Measurements from ENCODE around the gene SPAG4.

The SPAG4 gene

DNA sequence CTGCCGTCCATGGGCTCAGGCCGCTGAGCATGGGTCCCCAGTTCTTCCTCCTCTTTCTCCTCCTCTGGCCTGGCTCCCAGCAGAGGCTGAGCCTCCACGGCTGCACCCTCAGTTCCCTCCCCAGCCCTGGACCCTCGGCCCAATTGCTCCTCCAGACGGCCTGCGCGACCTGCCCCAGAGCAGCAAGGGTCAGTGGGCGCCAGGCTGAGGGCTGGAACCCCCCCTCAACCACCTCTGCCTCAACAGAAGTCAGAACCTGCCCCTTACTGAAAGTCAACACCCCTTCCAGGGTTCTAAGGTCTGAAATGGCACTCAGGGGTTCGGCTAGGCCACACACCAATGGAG lies 15.9 kb upstream of the SPAG4 start:
- no peak for DNase-seq (ENCODE audit: low read depth in 2 of 2)

DNA sequence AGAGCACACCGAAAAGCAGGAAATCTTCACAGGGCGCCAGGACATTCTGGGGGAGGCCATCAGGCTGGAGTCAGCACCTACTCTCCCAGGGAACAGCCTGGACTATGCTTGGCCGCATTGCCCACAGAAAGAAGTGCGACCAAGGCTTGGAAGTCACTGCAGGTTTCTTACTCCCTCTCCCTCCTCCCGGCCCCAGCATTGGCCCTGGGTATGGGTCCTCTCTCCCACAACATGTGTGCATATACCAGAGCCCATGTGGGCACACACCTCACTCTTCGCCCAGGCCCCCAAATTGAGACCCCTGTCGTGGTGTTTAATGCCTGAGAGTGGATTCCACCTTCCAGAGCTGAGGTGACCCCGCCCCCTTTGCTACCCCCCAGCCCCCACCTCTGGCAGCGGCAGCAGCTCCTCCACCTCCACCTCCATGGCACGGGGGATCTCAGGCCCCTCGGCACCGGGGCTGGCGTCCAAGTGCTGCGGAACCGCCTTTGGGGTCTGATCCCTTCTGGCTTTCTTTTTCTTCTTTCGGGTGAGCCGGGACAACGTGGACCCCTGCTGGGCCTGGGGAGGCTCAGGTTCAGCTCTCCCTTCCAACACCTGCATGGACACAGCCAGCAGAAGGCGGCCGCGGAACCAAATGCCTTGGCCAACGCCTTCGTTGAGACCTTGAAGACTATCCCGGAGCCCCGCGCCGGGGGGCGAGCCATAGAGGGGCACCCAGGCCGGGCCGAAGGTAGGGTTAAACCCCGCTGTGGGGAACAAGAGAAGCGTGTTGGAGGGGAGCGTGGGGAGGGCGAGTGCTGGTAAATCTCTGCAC lies 15.2 kb upstream of the SPAG4 start:
- no peak for DNase-seq (ENCODE audit: low read depth in 2 of 2)

DNA sequence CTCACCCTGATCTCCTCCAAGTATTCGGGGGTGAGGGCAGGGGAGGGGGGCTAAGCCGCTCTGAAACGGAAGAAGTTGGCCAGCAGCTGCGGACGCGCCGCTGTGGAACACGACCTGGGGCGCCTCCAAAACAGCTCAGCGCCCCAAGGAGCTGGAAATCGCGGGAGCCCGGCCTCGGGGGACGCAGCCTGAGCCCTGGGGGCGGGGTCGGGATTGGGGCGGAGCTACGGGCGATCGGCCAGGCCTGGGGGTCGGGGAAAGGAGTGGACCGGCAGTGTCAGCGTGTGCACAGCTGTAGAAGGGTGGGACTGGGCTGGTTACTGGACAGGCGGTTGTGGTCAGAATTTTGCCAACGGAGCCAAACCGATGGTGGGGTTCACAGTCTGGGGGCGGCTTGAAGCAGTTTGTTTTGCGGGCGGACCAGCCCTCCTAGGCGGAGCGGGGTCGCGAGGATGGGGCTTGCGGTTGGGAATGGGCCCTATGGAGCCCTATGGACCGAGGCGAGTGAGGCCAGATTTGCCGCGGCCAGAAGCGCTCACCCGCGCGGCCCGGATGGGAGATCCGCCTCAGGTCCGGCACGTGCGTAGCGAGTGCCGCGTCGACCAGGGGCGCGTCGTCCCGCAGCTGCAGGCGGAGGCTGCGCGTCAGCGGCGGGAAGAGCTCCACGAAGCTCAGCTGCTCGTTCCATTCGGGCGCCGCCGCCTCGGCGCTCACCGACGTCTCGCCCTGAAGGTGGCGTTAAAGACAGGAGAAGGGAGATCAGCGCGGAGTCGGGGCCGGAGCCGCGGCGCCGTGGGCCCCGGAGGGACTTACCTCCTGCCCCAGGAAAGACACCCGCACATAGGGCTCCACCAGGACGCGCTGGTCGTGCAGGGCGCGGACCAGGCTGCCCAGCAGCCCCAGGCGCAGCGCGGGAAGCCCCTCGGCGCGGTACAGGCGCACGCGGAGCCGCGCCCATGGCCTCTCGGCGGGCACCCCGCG lies 14.3 kb upstream of the SPAG4 start:
- DNase-seq (ENCODE audit: low read depth in 2 of 2) = peak; percentile 64 to 67

DNA sequence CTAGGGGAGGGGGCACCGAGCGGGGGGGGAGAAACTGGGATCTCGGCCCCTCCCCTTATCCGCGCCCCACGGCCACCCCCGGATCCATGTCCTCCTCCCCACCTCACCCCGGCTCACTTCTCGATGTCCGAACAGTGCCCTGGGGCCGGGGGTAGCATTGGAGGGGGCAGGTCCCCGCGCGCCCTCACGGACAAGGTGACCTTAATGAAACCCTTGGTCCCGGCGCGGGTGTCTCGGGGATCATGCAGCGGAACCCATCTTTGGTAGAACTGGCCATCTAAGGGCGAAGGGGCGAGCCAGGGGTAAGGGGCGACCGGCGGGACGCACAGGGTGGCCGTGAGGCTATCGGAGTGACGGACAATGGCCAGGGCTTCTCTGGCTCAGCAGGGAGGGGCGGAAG lies 13.6 kb upstream of the SPAG4 start:
- DNase-seq (ENCODE audit: low read depth in 2 of 2) = no peak

DNA sequence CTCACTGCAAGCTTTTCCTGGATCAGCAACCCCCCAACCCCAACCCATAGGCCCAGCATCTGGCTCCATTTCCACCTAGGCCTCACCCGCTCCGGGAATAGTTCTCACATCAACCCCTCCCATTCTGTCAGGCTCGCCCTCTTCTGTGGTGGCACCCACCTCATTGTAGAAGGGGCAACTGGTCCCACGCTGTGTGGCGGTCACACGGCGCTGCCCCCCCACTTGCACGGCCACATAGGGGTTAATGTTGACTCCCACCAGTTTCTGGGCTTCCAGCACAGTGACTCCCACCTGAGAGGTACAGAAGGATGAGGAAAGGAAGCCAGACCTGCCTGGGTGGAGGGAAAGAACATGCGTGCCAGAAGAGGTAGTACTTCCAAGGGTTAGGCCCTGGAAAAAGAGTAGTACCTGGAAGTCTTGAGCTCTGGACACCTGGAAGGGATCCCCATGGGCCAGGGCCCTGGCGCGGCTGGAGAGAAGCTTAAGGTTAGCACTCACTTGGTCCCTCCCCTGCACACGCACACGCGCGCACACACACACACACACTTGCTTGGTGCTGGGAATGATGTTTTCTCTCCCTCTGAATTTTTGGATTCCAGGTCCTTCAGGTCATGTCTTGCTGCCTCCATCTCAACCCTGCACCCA lies 12.7 kb upstream of the SPAG4 start:
- DNase-seq (ENCODE audit: low read depth in 2 of 2) = no peak

DNA sequence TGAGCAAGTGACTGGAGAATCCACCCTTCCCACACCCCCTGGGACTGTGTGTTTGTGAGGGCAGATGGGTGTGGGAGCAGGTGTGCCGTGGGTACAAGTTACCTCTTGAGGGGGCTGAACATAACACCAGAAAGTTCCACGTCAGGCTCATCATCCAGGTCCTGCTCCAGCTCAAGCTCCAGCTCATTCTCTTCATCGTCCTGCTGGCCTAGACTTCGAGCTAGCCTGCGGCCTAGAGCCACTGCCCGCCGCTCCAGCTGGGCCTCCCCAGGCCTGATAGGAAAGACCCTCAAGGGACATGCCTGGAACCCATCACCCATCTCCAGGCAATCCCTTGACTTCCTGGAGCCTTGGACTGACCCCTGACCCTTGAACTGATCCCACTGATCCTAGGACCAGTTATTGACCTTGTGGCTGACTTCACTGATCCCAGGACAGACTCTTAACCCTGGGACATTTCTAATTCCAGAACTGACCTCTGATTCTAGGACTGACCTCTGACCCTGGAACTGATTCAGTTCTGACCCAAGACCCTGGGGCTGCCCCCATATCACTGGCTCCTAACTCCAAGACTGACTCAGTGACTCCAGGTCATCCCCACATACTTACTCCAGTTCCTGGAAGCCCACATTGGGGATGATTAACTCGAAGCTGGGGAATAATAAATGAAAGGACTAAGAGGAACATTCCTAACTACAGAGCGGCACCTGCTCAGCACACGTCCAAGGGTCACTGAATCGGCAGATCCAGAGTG lies 11.8 kb upstream of the SPAG4 start:
- DNase-seq (ENCODE audit: low read depth in 2 of 2) = no peak

DNA sequence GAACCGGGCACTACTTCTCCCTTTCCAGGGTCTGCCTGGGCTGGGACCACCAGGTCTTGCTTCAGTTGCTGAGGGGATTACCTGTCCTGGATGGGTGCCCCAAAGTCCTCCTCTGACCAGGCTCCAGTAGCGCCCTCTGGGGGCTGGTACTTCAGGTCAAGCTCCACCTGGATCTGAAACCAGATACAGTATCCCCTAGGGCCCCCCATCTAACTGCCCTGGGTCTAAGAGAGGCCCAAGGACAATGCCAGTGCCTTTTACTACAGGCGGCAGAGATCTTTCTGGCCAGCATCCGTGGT lies 11.2 kb upstream of the SPAG4 start:
- no peak for DNase-seq (ENCODE audit: low read depth in 2 of 2)

DNA sequence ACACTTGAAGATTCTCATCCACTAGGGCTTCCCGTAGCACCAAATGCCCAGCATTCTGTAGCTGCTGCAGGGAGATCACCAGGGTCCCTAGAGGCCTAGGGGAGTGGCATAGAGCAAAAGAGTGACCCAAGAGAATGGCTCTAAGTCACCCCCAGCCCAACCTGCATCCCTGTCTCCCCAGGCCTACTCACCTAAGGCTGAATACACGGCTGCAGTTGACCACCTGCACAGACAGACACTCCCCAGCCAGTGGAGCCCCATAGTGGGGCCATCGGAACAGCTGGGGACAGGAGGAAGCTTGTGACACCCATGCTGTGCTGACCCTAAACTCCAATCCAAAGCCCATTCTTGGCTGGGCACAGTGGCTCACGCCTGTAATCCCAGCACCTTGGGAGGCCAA lies 9.5 kb upstream of the SPAG4 start:
- DNase-seq (ENCODE audit: low read depth in 2 of 2) = no peak

DNA sequence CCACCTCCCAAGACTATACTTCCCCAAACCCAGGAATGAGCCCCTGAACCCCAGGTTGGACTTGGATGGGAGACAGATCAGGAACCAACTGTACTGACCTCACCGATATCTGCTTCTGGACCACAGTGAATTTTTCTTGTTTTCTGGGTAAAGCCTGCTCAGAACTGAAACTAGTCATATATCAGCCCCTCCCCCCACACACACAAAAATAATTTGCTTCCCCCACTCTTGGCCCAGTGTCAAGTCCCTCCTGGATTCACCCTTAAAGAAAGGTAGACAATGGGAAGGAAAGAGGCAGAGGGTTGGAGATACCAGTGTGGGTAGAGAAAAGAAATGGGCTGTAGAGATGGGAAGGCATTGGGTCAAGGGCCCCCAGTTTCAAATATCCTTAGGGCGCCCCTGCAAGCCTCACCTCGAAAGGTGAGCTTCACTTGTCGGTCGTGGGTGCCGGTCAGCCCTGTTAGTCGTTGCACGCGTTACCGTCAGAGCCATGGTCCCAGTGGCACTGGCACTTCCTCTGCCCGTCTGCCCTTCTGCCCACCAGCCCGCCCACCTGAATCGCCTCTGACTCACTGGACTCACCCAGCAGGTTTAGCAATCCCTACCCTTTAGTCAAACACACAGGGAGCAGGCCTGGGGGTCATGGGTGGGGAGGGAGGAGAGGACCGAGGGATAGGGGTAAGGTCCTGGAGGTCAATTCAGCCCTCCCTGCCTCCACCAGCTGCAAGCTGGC lies 8.5 kb upstream of the SPAG4 start:
- DNase-seq (ENCODE audit: low read depth in 2 of 2) = no peak

DNA sequence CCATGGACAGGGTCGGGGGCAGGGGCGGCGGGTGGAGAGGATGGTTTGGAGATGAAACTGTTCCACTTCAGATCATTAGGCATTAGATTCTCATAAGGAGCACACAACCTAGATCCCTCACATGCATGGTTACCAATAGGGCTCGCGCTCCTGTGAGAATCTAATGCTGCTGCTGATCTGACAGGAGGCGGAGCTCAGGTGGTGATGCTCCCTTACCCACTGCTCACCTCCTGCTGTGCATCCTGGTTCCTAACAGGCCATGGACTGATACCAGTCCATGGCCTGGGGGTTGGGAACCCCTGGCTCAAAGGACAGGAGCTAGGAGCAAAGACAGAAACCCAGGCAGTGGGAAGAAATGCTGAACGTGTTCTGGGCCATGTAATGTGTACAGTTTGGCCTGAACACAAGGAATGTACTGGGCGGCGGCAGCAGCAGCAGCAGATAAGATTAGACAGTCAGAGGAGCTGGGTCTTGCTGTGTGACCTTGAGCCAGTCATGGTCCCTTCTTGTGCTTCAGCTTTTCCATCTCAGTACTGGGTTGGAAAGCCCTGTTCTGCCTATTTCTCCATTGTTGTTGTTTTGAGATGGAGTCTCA lies 4.7 kb upstream of the SPAG4 start:
- no peak for DNase-seq (ENCODE audit: low read depth in 2 of 2)

DNA sequence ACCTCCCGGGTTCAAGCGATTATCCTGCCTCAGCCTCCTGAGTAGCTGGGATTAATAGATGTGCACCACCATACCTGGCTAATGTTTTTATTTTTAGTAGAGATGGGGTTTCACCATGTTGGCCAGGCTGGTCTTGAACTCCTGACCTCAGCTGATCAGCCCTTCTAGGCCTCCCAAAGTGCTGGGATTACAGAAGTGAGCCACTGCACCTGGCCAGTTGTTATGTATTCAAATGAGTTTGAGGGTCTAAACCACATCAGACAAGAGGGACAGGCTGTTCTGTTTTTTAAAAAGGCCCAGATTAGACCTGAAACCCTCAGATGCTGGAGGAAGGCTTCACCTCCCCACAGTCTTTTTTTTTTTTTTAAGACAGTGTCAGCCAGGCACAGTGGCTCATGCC lies 4.1 kb upstream of the SPAG4 start:
- no peak for DNase-seq (ENCODE audit: low read depth in 2 of 2)

DNA sequence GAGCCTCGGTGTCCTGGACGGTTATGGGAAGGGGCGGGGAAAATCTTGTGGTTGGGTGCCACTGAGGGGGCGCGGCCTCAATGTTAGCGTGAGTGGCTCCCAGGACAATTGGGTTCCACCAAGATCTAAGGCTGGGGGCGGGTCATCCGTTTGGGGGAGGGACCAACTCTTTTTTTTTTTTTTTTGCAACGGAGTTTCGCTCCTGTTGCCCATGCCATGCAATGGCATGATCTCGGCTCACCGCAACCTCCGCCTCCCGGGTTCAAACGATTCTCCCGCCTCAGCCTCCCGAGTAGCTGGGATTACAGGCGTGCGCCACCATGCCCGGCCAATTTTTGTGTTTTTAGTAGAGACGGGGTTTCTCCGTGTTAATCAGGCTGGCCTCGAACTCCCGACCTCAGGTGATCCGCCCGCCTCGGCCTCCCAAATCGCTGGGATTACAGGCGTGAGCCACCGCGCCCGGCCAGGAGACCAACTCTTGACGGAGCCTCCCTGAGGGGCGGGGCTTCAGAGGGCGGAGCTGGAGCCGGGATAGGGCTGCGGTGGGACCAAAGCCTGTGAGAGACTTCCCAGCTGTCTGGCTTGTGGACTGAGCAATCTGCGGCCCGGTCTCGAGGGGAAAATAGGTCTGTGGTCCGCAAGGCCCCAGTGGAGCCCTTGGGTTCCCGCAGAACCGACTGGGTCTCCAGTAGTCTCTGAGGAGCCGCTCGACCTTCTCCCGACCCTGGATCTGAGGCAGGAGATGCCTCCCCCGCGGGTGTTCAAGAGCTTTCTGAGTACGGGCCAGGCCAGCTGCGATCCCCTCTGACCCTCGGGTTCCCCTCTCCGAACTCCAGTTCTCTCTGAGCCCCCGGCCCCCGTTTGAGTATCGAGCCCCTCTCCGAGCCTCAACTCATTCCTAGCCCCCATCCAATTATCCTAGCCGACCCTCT lies 1.1 kb downstream of the SPAG4 start:
- DNase-seq (ENCODE audit: low read depth in 2 of 2) = peak in 1 of 2 donors; percentile 53

DNA sequence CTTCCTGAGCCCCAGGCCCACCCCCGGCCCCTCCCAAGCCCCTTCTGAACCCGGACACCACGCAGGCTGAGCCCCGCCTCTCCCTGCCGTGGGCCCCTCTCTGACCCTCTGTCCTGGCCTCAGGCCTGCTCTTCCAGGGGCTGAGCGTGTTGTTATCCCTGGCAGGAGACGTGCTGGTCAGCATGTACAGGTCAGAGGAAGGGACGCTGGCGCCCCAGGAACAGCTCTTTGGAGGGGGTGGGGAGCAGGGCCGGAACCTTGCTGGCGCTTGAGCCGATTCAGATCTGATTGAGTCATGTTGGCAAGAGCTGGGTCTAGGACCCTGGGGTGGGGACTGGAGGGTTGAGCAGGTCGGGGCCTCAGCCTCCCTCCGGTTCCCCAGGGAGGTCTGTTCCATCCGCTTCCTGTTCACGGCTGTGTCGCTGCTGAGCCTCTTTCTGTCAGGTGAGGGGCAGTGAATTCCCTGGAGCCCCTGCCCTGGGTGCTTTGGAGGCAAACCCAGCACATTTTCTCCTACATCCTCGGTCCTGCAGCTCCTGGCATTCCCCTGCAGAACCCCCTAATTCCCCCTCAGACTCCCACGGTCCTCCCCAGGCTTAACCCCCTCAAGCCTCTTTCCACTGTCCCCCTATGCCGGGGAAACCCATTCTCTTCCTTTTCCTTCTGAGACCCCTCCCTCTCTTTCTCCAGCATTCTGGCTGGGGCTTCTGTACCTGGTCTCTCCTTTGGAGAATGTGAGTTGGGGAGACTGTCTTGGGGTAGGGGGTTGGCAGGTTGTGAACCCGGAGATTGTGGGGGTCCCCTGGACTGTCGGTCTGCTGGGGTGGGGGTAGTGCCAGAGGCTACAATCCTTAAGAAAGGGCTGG lies 2.0 kb downstream of the SPAG4 start:
- DNase-seq (ENCODE audit: low read depth in 2 of 2) = no peak

DNA sequence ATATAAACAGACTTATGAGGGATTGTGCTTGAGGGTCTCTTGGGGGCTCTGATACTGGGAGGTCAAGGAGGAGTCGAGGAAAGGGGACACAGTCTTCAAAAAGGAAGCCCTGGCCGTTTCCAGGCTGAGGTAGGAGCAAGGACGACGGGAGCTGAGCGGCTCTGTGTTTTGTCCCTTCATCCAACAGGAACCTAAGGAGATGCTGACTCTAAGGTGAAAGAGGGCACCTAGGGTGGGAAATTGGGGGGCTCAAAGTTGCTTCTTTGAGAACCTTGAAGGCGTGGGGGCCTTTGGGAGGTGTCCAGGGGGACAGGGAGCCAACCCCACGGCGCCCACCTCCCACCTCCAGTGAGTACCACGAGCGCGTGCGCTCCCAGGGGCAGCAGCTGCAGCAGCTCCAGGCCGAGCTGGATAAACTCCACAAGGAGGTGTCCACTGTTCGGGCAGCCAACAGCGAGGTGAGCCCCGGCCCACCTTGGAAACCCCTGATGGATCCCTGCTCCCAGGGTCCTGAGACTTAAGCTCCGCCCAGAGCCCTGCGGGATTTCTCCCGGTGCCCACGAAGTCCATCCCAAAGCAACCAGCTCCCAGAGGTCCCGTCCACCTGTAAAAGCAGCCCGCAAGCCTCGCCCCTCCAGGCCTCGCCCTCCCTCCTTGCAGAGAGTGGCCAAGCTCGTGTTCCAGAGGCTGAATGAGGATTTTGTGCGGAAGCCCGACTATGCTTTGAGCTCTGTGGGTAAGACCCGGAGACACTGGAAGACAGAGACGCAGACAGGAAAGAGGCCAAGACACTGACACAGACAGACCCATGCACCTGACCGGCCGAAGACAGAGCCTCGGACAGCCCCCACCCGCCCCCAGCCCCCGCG lies 2.9 kb downstream of the SPAG4 start:
- no peak for DNase-seq (ENCODE audit: low read depth in 2 of 2)

DNA sequence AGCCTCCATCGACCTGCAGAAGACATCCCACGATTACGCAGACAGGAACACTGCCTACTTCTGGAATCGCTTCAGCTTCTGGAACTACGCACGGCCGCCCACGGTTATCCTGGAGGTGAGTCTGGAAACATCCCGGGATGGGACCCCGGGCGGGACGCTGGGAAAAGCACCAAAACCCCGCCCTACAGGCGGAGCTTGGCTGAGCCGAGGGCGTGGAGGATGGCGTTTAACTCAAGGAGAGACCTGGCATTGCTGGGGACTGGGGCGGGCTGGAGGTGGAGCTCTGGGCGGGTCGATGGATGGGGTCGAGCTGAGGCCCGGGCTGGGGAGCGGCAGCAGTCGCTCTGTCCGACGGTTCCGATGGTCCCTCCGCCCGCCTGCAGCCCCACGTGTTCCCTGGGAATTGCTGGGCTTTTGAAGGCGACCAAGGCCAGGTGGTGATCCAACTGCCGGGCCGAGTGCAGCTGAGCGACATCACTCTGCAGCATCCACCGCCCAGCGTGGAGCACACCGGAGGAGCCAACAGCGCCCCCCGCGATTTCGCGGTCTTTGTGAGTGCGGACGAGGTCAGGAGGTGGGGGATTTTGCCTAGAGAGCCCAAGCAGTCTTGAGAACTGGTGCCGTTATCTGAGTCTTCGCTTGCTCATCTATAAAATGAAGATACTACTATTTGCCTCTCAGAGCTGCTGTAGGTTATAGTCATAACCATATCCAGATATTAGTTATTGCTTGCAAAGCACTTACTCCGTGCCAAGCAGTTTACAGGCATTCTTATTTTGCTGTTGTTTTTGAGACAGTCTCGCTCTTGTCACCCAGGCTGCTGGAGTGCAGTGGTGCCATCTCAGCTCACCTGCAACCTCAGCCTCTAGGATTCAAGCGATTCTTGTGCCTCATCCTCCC lies 3.8 kb downstream of the SPAG4 start:
- peak; percentile 67 to 69 for DNase-seq (ENCODE audit: low read depth in 2 of 2)

DNA sequence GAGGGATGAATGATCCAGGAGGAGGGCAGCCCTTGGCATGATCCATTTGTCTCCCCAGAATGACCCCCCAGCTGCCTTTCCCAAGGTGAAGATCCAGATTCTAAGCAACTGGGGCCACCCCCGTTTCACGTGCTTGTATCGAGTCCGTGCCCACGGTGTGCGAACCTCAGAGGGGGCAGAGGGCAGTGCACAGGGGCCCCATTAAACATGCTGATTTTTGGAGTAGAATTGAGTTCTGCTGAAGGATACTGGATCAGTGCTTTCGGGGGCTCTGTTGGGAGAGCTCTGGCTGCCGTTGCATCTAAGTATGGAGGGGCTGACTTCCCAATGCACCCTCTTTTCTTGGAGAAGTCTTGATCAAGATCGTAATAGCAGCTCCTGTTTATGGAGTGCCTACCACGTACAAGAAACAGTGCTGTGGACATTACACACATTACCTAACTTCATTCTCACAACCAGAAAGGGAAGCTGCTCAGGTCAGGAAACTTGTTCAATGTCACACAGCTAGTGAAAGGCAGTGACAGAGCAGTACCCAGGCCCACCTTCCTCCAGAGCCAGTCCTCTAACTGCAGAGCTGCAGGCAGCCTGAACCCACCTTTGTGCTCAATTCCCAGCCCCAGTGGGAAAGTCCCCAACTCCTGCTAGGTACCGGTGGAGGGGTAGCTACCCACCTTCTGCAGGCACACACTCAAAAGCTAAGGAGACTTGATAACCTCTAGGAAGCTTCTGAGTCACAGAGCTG lies 5.4 kb downstream of the SPAG4 start:
- DNase-seq (ENCODE audit: low read depth in 2 of 2) = no peak
